NCI-H1930 (cell line): ENCODE results near the gene GALNT18.
A peak's percentile ranks its signal among the peaks of the same experiment; 100 is the strongest.

ENCODE experiments used
- DNase-seq, 2 experiments: peaks; one replicate each; lab custom pipeline; 2025; lab: John Stamatoyannopoulos, UW

Gene GALNT18

GRCh38 chr11:11244470-11245080 lies 377.2 kb downstream of the GALNT18 start:
- DNase-seq = no peak

GRCh38 chr11:11243590-11244469 lies 378.0 kb downstream of the GALNT18 start:
- peak in 1 of 2 experiments; percentile 18 for DNase-seq

- DNase-seq = no peak
These were observed 378.6 kb downstream of the GALNT18 start for GRCh38 chr11:11243209-11243589.

- no peak for DNase-seq
These were observed 380.5 kb downstream of the GALNT18 start for GRCh38 chr11:11241284-11241683.

GRCh38 chr11:11239959-11240358 lies 381.8 kb downstream of the GALNT18 start:
- DNase-seq = no peak

GRCh38 chr11:11237070-11237832 lies 384.6 kb downstream of the GALNT18 start:
- no peak for DNase-seq

GRCh38 chr11:11236498-11237059 lies 385.2 kb downstream of the GALNT18 start:
- no peak for DNase-seq

GRCh38 chr11:11231763-11232162 lies 390.0 kb downstream of the GALNT18 start:
- DNase-seq = no peak

GRCh38 chr11:11230802-11231562 lies 390.8 kb downstream of the GALNT18 start:
- no peak for DNase-seq

- no peak for DNase-seq
These were observed 391.7 kb downstream of the GALNT18 start for GRCh38 chr11:11230087-11230486.

GRCh38 chr11:11229647-11230046 lies 392.2 kb downstream of the GALNT18 start:
- DNase-seq = no peak

GRCh38 chr11:11227296-11228085 lies 394.3 kb downstream of the GALNT18 start:
- no peak for DNase-seq
